OCI-LY1 (cell line): ENCODE results near the gene CLDN20.

Experiments
- H2AFZ ChIP-seq: fragments of 200-600 bp; sonication (generic), shearing (Covaris generic); 2 replicates; pipeline ENCODE4 v1.6.0; 2014; ENCODE audit warnings: antibody characterized with exemption, mild to moderate bottlenecking, low read length
- H3F3A ChIP-seq: fragments of 200-600 bp; sonication (generic), shearing (Covaris generic); 2 replicates; pipeline ENCODE4 v1.6.0; 2014; ENCODE audit warnings: mild to moderate bottlenecking, antibody characterized with exemption, low read length, moderate library complexity; ENCODE audit not compliant: insufficient read depth
- H3K27ac ChIP-seq: fragments of 200-600 bp; sonication (generic); 2 replicates; pipeline ENCODE4 v1.5.1; 2014; ENCODE audit warnings: low read length, mixed run types, mild to moderate bottlenecking, low read depth; ENCODE audit not compliant: poor library complexity, severe bottlenecking
- H3K27me3 ChIP-seq: fragments of 200-600 bp; sonication (generic); 2 replicates; pipeline ENCODE4 v1.6.0; 2014; ENCODE audit warnings: antibody characterized with exemption, mild to moderate bottlenecking, low read length, moderate library complexity; ENCODE audit not compliant: insufficient read depth
- H3K36me3 ChIP-seq: fragments of 200-600 bp; sonication (generic); 2 replicates; pipeline ENCODE4 v1.6.1; 2014; ENCODE audit warnings: mild to moderate bottlenecking, antibody characterized with exemption, low read length, moderate library complexity, mixed read lengths; ENCODE audit not compliant: insufficient read depth
- H3K4me1 ChIP-seq: fragments of 200-600 bp; sonication (generic); 2 replicates; pipeline ENCODE4 v1.5.1; 2014; ENCODE audit warnings: mild to moderate bottlenecking, low read length, moderate library complexity; ENCODE audit not compliant: insufficient read depth, severe bottlenecking
- H3K4me2 ChIP-seq: fragments of 200-600 bp; sonication (generic), shearing (Covaris generic); 2 replicates; pipeline ENCODE4 v1.6.1; 2014; ENCODE audit warnings: low read length
- H3K4me3 ChIP-seq: fragments of 200-600 bp; sonication (generic); 2 replicates; pipeline ENCODE4 v1.5.1; 2014; ENCODE audit warnings: low read length, low read depth, mild to moderate bottlenecking, mixed read lengths; ENCODE audit not compliant: poor library complexity, severe bottlenecking
- H3K79me2 ChIP-seq: fragments of 200-600 bp; shearing (Covaris generic); 2 replicates; pipeline ENCODE4 v1.6.1; 2016; ENCODE audit warnings: mixed run types, low read length, mixed read lengths; ENCODE audit not compliant: insufficient read depth
- H3K9ac ChIP-seq: fragments of 200-600 bp; sonication (generic), shearing (Covaris generic); 2 replicates; pipeline ENCODE4 v1.6.1; 2014; ENCODE audit warnings: mild to moderate bottlenecking, low read length, mixed read lengths
- H3K9me2 ChIP-seq: fragments of 200-600 bp; sonication (generic), shearing (Covaris generic); 2 replicates; pipeline ENCODE4 v1.6.1; 2014; ENCODE audit warnings: low read depth, mild to moderate bottlenecking, low read length, mixed read lengths
- H3K9me3 ChIP-seq: fragments of 200-600 bp; shearing (Covaris generic); 2 replicates; pipeline ENCODE4 v1.6.1; 2014; ENCODE audit warnings: low read length, mixed read lengths
- H4K20me1 ChIP-seq: fragments of 200-600 bp; sonication (generic), shearing (Covaris generic); 2 replicates; pipeline ENCODE4 v1.6.0; 2016; ENCODE audit warnings: mild to moderate bottlenecking, low read length; ENCODE audit not compliant: insufficient read depth
- CTCF ChIP-seq: fragments of 200-600 bp; sonication (generic), shearing (Covaris generic); IDR thresholded peaks from 2 replicates; pipeline ENCODE4 v1.5.1; 2017; ENCODE audit warnings: mild to moderate bottlenecking, antibody characterized with exemption, low read length, moderate library complexity, mixed read lengths
- EZH2 ChIP-seq: fragments of 200-600 bp; sonication (generic), shearing (Covaris generic); IDR thresholded peaks from 2 replicates; pipeline ENCODE4 v1.8.0; 2017; ENCODE audit warnings: borderline replicate concordance, mixed run types, mild to moderate bottlenecking, antibody characterized with exemption, low read length, moderate library complexity, mixed read lengths

CLDN20 gene

GRCh38 chr6:155274533-155274932 lies 10.7 kb downstream of the CLDN20 start:
- Histone ChIP-seq H3K27me3 (no peaks in the 10 kb centered on the region), H3K9ac (no peak overlapping the region), H3K4me2 (no peak overlapping the region), H3K9me2 (no peaks in the 10 kb centered on the region), H3K4me1 (no peaks in the 10 kb centered on the region), H2AFZ (no peak overlapping the region), H3K79me2 (no peaks in the 10 kb centered on the region), H3K36me3 (peaks cover 61% of the 10 kb centered on the region), H3F3A (no peaks in the 10 kb centered on the region), H4K20me1 (no peaks in the 10 kb centered on the region), H3K27ac (no peak overlapping the region), H3K4me3 (no peak overlapping the region), H3K9me3 (no peaks in the 10 kb centered on the region)
- TF ChIP-seq CTCF: no peak
- no peak for TF ChIP-seq EZH2

- Histone ChIP-seq H3K4me1 (no peaks in the 10 kb centered on the region), H3K27ac (no peak overlapping the region), H3K9me2 (no peaks in the 10 kb centered on the region), H4K20me1 (no peaks in the 10 kb centered on the region), H3K27me3 (no peaks in the 10 kb centered on the region), H3K79me2 (no peaks in the 10 kb centered on the region), H3K4me3 (no peak overlapping the region), H3F3A (no peaks in the 10 kb centered on the region), H3K9ac (no peak overlapping the region), H3K9me3 (no peaks in the 10 kb centered on the region), H2AFZ (no peak overlapping the region), H3K36me3 (peaks cover 67% of the 10 kb centered on the region), H3K4me2 (no peak overlapping the region)
- no peak for TF ChIP-seq CTCF
Observed at GRCh38 chr6:155275808-155276480, 12.1 kb downstream of the CLDN20 start.

- Histone ChIP-seq H3K4me1 (no peaks in the 10 kb centered on the region), H3K27ac (no peak overlapping the region), H3K9me3 (no peaks in the 10 kb centered on the region), H2AFZ (no peak overlapping the region), H3K79me2 (no peaks in the 10 kb centered on the region), H3K4me2 (no peak overlapping the region), H4K20me1 (no peaks in the 10 kb centered on the region), H3K36me3 (peaks cover 72% of the 10 kb centered on the region), H3K27me3 (no peaks in the 10 kb centered on the region), H3K4me3 (no peak overlapping the region), H3K9ac (no peak overlapping the region), H3F3A (no peaks in the 10 kb centered on the region), H3K9me2 (no peaks in the 10 kb centered on the region)
- no peak for TF ChIP-seq CTCF
- no peak for TF ChIP-seq EZH2
Observed at GRCh38 chr6:155276638-155277037, 12.8 kb downstream of the CLDN20 start.
